HG03280 (cell line): ENCODE results near the gene NVL.
"Not testable (repeated sequence)": the region's sequence is repeated elsewhere in the genome, so short reads cannot be mapped to it uniquely, and the experiment has no call there.

Experiments
- ATAC-seq: cut with Tn5 transposase; IDR thresholded peaks from one replicate; pipeline ENCODE4 v1.9.1; 2021; ENCODE audit warnings: mild to moderate bottlenecking, moderate library complexity; ENCODE audit not compliant: unreplicated experiment

The NVL gene

DNA sequence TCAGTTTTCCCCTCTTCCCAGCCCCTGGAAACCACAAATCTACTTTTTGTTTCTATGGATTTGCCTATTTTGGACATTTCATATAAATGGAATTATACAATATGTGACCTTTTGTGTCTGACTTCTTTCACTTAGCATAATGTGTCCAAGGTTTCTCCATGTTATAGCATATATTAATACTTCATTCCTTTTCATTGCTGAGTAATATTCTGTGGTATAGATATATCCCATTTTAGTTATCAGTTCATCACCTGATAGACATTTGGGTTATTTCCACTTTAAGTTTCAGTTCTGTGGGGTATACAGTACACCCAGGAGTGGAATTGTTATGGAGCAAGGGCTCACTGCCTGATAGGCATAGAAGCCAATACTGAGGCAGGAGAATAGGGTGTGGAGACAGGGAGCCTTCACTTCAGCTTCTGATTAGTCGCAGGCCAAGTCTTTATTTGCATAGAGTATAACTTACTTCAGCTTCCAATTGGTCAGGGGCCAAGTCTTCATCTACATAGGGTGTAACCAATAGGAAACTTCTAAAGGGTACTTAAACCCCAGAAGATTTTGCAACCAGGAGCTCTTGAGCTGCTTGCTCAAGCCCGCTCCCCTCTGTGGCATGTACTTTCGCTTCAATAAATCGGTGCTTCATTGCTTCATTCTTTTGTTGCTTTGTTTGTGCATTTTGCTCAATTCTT, 8.3 kb upstream of the NVL start:
- no peak for ATAC-seq

- ATAC-seq, result no peak
Observed at GRCh38 chr1:224333939-224334786, 4.2 kb upstream of the NVL start.

GRCh38 chr1:224333309-224333926, 3.4 kb upstream of the NVL start:
- ATAC-seq, result peak; percentile 42

DNA sequence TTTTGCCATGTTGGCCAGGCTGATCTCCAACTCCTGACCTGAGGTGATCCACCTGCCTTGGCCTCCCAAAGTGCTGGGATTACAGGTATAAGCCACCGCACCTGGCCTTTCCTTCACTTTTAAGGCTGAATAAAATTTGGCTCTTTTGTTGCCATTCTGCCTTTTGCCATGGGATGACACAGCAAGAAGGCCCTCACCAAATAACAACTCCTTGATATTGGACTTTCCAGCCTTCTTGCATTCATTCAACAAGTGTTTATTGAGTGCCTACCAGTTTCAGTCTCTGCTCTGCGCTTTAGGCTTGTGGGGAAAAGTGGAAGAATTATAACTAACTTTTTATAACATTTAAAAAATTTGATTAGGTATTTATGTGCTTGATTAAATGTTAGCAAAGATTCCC, 1.9 kb upstream of the NVL start:
- ATAC-seq, result no peak

DNA sequence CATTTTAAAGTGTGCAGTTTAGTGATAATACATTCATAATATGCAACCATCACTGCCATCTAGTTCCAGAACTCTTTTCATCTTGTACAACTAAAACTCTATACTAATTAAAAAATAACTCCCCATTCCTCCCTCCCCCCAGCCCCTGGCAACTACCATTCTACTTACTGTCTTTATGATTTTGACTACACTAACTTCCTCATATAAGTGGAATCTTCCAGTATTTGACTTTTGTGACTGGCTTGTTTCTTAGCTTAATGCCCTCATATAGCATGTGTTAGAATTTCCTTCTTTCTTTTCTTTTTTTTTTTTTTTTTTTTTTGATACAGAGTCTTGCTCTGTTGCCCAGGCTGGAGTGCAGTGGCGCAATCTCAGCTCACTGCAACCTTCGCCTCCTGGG, 1.4 kb upstream of the NVL start:
- ATAC-seq, result no peak

- no peak for ATAC-seq
Observed at GRCh38 chr1:224329484-224329841, 509 bp downstream of the NVL start.

DNA sequence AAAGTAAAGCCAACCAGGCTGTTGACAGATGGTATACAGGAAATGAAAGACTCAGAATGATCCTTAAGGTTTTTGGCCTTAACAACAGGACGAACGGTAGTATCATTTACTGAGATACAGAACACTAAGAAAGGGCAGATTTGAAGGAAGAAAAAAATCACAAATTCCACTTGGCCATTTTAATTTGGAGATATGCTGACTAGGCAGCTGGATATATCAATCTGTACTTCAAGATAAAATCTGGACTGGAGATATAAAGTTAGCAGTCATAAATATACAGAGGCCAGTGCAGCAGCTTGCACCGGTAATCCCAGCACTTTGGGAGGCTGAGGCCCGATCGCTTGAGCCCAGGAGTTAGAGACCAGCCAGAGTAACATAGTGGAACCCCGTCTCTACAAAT, 1.3 kb downstream of the NVL start:
- no peak for ATAC-seq

DNA sequence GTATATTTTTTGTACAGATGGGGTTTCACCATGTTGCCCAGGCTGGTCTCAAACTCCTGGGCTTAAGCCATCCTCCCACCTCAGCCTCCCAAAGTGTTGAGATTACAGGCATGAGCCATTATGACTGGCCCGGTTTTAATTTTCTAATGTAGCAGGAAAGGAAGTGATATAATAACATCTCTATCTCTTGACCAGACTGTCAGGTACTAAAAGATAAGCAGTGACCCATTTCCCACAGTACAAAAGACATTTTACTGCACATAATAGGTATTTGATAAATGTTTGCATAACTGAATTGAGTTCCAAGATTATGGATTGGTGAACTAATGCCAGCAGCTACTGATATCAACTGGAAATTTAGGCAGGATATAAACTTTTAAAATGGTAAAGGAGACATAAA, 4.0 kb downstream of the NVL start:
- no peak for ATAC-seq

DNA sequence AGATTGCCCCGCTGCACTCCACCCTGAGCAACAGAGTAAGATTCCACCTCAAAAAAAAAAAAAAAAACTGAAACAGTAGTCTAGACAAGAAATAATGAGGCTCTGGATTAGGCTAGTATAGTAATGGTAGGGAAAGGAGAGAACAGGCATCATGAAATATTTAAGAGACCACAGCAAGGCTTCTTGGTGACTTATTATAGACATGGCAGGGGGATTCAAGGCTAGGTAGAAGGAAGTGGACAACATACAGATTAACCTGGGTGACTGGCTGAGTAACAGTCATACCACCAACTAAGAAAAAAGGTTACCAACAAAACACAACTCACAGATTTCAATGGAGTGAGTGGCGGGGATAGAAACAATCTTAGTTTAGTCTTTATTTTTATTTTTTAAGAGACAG, 8.3 kb downstream of the NVL start:
- no peak for ATAC-seq

- ATAC-seq, result no peak
Observed at GRCh38 chr1:224317383-224318045, 12.5 kb downstream of the NVL start.

DNA sequence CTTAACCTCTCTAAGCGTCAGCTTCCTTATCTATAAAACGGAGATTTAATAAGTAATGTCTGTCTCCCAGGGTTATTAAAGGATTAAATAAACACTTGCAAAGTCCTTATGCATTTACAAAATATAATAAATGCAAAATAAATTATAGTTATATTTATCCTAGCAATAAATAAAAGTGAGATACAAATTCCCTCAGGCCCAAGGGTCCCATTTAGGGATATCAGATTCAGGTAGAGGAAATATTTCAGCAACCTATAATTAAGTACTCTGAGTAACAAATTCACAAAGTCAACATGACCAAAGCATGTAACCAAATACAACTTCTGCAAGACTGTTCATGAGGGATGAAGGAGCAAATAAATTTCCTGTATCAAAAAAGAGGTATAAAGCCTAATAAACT, 17.9 kb downstream of the NVL start:
- no peak for ATAC-seq

- not testable (repeated sequence) for ATAC-seq
Observed at GRCh38 chr1:224311503-224311902, 18.5 kb downstream of the NVL start.

- no peak for ATAC-seq
Observed at GRCh38 chr1:224308064-224308463, 21.9 kb downstream of the NVL start.

DNA sequence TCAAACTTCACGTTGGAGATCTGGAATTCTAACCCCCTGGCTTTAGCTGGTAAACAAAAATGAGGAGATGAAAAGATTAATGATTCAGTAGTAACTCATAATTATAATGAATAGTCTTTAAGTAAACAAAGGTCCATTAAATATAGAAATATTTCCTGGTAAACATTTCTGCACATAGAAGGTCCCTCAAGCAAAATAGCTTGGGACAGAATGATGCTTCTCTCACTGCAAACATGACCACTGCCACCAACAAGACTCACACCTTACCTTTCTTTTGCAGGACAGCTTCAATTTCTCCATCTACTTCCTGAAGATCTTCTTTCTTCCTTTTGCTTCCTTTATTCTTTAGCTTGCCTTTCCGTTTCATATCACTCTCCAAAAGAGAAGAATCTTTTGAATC, 25.2 kb downstream of the NVL start:
- no peak for ATAC-seq

DNA sequence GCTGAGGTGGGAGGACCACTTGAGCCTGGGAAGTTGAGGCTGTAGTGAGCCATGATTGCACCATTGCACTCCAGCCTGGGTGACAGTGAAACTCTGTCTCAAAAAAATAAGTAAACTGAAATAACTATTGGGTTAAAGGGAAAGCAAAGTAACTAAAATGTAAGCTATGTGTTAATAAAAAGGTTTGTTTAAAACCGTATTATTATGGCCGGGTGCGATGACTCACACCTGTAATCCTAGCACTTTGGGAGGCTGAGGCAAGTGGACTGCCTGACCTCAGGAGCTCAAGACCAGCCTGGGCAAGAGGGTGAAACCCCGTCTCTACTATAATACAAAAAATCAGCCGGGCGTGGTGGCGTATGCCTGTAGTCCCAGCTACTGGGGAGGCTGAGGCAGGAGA, 27.0 kb downstream of the NVL start:
- no peak for ATAC-seq

DNA sequence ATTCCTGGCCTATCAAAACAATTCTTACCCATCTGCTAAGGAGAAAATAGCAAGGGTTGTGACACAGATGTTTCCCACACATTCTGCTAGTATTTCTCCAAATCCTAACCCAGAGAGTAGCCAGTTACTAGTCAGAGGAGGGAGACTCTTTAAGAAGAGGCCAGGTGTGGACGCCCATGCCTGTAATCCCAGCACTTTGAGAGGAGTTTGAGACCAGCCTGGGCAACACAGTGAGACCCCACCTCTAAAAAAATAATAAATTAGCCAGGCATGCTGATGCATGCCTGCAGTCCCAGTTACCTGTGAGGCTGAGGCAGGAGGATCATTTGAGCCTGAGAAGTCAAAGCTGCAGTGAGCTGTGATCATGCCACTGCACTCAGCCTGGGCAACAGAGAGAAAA, 28.6 kb downstream of the NVL start:
- ATAC-seq, result no peak

- no peak for ATAC-seq
Observed at GRCh38 chr1:224300346-224300745, 29.6 kb downstream of the NVL start.

DNA sequence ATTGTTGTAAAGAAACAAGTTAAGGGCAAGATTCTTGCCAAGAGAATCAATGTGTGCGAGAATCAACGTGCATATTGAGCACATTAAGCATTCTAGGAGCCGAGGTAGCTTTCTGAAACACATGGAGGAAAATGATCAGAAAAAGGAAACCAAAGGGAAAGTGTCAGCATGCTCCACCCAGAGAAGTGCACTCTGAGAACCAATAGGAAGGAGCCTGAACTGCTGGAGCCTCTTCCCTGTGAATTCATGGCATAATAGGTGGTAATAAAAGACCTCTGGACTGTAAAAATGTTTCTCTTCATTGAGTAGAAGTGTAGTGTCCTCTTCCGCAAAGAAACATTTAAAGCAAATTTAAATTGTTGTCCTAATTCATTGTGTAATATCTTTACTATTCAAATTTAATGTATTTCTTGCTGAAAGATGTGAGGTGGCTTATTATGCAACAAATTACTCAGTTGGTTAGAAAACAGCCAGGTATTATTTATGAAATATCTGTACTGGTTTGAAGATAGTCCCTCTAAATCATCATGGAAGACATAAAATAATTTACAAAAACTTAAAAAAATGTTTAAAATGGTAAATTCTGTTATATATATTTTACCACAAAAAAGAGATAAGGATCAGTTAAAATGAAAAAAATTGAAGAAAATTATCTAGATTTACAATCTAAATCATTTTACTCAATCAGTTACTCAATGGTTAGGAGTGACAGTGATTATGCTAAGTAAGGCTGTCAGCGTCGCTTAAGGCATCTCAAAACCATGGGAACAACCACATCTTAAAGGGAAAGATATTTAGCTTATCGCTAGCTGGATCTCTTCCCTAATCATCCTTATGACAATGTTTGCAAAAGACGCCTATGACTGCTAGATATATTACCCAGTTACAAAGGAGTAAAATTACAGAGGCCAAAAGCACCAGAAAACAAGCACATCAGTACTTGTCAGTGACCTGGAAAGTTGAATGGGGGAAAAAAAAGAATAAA, 31.3 kb downstream of the NVL start:
- ATAC-seq, result no peak

DNA sequence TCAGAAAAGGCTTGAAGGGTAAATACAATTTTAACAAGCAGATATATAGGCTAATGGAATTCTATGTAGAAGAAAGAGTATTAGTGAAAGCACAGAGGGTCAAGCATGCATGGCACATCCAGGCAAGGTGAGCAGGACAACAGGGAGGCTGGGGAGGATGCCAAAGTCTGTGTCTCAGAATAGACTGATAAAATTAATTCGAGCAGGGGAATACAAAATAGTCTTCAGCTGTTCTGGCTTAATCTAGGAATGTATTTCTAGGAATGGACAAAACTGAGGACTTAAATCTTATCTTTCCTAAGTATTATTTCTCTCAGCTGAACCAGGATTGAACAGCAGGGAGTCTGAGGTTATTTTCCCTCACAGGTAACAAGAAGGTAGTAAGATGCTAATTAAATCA, 35.2 kb downstream of the NVL start:
- no peak for ATAC-seq

DNA sequence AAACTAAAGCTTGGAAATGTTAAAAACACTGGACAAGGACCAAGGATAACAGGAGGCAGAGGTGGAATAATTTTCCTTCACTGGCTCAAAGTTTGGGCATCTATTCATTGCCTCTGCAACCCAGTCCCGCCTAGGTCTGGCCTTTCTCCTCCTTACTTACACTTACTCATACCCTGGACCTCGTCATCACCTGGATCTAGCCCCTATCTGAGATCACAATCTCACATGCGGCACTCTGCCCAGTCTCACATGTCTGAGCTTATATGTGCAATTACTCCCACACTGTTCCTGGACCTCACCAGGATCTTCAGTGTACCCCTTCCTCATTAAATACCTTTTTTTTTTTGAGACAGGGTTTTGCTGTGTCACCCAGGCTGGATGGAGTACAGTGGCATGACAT, 37.6 kb downstream of the NVL start:
- no peak for ATAC-seq
